CD8-positive, alpha-beta memory T cell (primary cell): ENCODE data around the gene TMOD3. TPM values are rescaled to one million over a fixed set of nuclear protein-coding genes. Genes with fewer than 3 reads are reported as not detected.
A peak's percentile ranks its signal among the peaks of the same experiment; 100 is the strongest.

Source experiments
- CTCF ChIA-PET: fragments of 350-600 bp; sonication (Branson Sonifier 250); formaldehyde crosslinking; loops from one replicate; lab custom pipeline; 2021; ENCODE audit warnings: antibody characterized with exemption; lab: Charles Lee
- POLR2A ChIA-PET: fragments of 350-600 bp; sonication (Branson Sonifier 250); formaldehyde crosslinking; loops from one replicate; lab custom pipeline; 2021; ENCODE audit warnings: antibody characterized with exemption; lab: Charles Lee
- DNase-seq, 5 donors: peaks; one replicate each; pipeline versions ENCODE4 v3.0.0 to v3.0.0-alpha.2; 2020 to 2022; ENCODE audit warnings: mixed read lengths in 1 of 5
- H3K27ac ChIP-seq: one replicate; pipeline ENCODE4 v1.7.0; 2013; ENCODE audit warnings: low read depth, mild to moderate bottlenecking, low read length, moderate library complexity
- H3K27me3 ChIP-seq: 2 replicates; pipeline ENCODE4 v1.7.0; 2013; ENCODE audit warnings: low read length, mild to moderate bottlenecking; ENCODE audit not compliant: insufficient read depth, poor library complexity, severe bottlenecking
- H3K36me3 ChIP-seq: 2 replicates; pipeline ENCODE4 v1.7.0; 2013; ENCODE audit warnings: mild to moderate bottlenecking, low read length, moderate library complexity; ENCODE audit not compliant: insufficient read depth
- H3K4me1 ChIP-seq: 2 replicates; pipeline ENCODE4 v1.7.0; 2013; ENCODE audit warnings: mild to moderate bottlenecking, low read length, moderate library complexity; ENCODE audit not compliant: insufficient read depth
- H3K4me3 ChIP-seq: 2 replicates; pipeline ENCODE4 v1.7.0; 2013; ENCODE audit warnings: mild to moderate bottlenecking, low read length
- H3K9me3 ChIP-seq: 2 replicates; pipeline ENCODE4 v1.7.0; 2013; ENCODE audit warnings: mild to moderate bottlenecking, low read length
- H3K27ac Mint-ChIP-seq, 8 donors: one replicate each; pipeline ENCODE4 v1.8.0; 2020 to 2021; ENCODE audit warnings: mixed read lengths in 8 of 8, mild to moderate bottlenecking in 6 of 8, inconsistent platforms in 3 of 8, moderate library complexity in 3 of 8
- H3K27me3 Mint-ChIP-seq, 2 donors: one replicate each; pipeline ENCODE4 v1.8.0; 2020 to 2021; ENCODE audit warnings: mixed read lengths in 2 of 2, mild to moderate bottlenecking in 1 of 2, moderate library complexity in 1 of 2
- H3K36me3 Mint-ChIP-seq, 3 donors: one replicate each; pipeline ENCODE4 v1.8.0; 2020 to 2021; ENCODE audit warnings: mixed read lengths in 3 of 3, inconsistent platforms in 1 of 3, mild to moderate bottlenecking in 1 of 3
- H3K4me1 Mint-ChIP-seq, 3 donors: one replicate each; pipeline ENCODE4 v1.8.0; 2020 to 2021; ENCODE audit warnings: mixed read lengths in 3 of 3, inconsistent platforms in 1 of 3, mild to moderate bottlenecking in 1 of 3
- H3K4me3 Mint-ChIP-seq, 7 donors: one replicate each; pipeline ENCODE4 v1.8.0; 2020 to 2021; ENCODE audit warnings: mixed read lengths in 7 of 7, mild to moderate bottlenecking in 6 of 7, moderate library complexity in 4 of 7, inconsistent platforms in 2 of 7
- H3K9me3 Mint-ChIP-seq, 5 donors: one replicate each; pipeline ENCODE4 v1.8.0; 2020 to 2022; ENCODE audit warnings: mixed read lengths in 5 of 5, mild to moderate bottlenecking in 3 of 5, moderate library complexity in 2 of 5, inconsistent platforms in 1 of 5
- polyA plus RNA-seq: library from polyadenylated mRNA; unstranded; fragments of 300-500 nt; fragmentation: Illumina TruSeq; gene quantifications from one replicate; pipeline ENCODE4 v1.2.3, GENCODE V29; 2021
- total RNA-seq, 2 experiments: library from RNA; stranded (reverse); gene quantifications; one replicate each; pipeline ENCODE4 v1.2.3, GENCODE V29; 2021

TMOD3 gene
- total and polyA plus RNA-seq, 3 experiments from 2014 or later = 34.0 to 54.0 (median 52.6) TPM

GRCh38 chr15:51830276-51830806 is 888 bp downstream of the TMOD3 start:
- peak overlapping the region; percentile 78 to 99 (median 96) for H3K27ac Mint-ChIP-seq
- no peaks in the 10 kb centered on the region for H3K27me3 Mint-ChIP-seq

DNA sequence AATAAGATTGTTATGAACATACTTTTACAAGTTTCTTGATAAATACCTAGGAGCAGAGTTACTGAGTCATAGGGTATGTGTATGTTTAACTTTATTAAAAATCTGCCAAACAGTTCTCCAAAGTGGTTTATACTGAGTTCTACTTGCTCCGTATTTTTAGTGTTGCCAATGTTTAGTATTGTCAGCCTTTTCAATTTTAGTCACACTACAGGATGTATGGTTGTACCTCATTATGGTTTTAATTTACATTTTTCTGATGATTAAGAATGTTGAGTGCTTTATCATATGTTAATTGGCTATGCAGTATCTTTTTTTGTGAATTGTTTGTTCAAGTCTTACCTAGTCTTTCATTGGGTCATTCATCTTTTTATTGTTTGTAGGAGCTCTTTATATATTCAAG is 4.3 kb downstream of the TMOD3 start:
- Mint-ChIP-seq H3K36me3 (peaks cover 0 to 12% (median 4%) of the 10 kb centered on the region in 3 donors), H3K27me3 (no peaks in the 10 kb centered on the region), H3K4me1 (peaks cover 81 to 94% (median 89%) of the 10 kb centered on the region in 3 donors), H3K27ac (peak overlapping the region in 2 of 8 donors; percentile 37 to 58), H3K9me3 (no peaks in the 10 kb centered on the region), H3K4me3 (peak overlapping the region in 3 of 7 donors; percentile 30 to 44 (median 39))
- Histone ChIP-seq H3K4me1 (peaks cover 54% of the 10 kb centered on the region), H3K9me3 (no peaks in the 10 kb centered on the region), H3K36me3 (no peaks in the 10 kb centered on the region), H3K4me3 (no peak overlapping the region), H3K27ac (no peak overlapping the region), H3K27me3 (no peaks in the 10 kb centered on the region)
- no peak for DNase-seq
- ChIA-PET POLR2A (no interaction called here), CTCF (no interaction called here)

More at GRCh38 chr15:51830276-51830806, 888 bp downstream of the TMOD3 start:
- H3K27ac ChIP-seq = peak overlapping the region; percentile 71
- no peaks in the 10 kb centered on the region for H3K36me3 ChIP-seq
- POLR2A ChIA-PET = interaction anchor here (0.6 kb wide), 1 partner anchor 414 kb away, joined by 4 read pairs; no protein-coding TSS in a partner anchor
- peak overlapping the region; percentile 60 for H3K4me3 ChIP-seq
- peak overlapping the region; percentile 93 to 99 (median 97) for H3K4me3 Mint-ChIP-seq
- H3K4me1 Mint-ChIP-seq = peaks cover 51 to 61% (median 56%) of the 10 kb centered on the region in 3 donors
- H3K9me3 Mint-ChIP-seq = no peaks in the 10 kb centered on the region
- DNase-seq = peak in 1 of 5 donors; percentile 7
- no peaks in the 10 kb centered on the region for H3K9me3 ChIP-seq
- CTCF ChIA-PET = interaction anchor here (1.1 to 1.6 kb wide), 3 partner anchors 31 to 180 kb away, joined by 4 to 6 read pairs (median 4); no protein-coding TSS in a partner anchor
- no peaks in the 10 kb centered on the region for H3K27me3 ChIP-seq
- H3K4me1 ChIP-seq = peaks cover 36% of the 10 kb centered on the region
- H3K36me3 Mint-ChIP-seq = peaks cover 0 to 5% (median 2%) of the 10 kb centered on the region in 3 donors

GRCh38 chr15:51837792-51838251 is 8.4 kb downstream of the TMOD3 start:
- no peak for DNase-seq
- Mint-ChIP-seq H3K27ac (peak overlapping the region in 6 of 8 donors; percentile 3 to 58 (median 26)), H3K27me3 (no peaks in the 10 kb centered on the region), H3K4me3 (peak overlapping the region in 5 of 7 donors; percentile 0 to 67 (median 48)), H3K4me1 (peaks cover 85 to 99% (median 96%) of the 10 kb centered on the region in 3 donors), H3K9me3 (no peaks in the 10 kb centered on the region), H3K36me3 (peaks cover 0 to 8% (median 2%) of the 10 kb centered on the region in 3 donors)
- H3K9me3 ChIP-seq = no peaks in the 10 kb centered on the region
- CTCF ChIA-PET = no interaction called here
- no peaks in the 10 kb centered on the region for H3K27me3 ChIP-seq
- H3K4me1 ChIP-seq = peaks cover 67% of the 10 kb centered on the region
- no peak overlapping the region for H3K27ac ChIP-seq
- no peaks in the 10 kb centered on the region for H3K36me3 ChIP-seq
- POLR2A ChIA-PET = no interaction called here
- H3K4me3 ChIP-seq = no peak overlapping the region

DNA sequence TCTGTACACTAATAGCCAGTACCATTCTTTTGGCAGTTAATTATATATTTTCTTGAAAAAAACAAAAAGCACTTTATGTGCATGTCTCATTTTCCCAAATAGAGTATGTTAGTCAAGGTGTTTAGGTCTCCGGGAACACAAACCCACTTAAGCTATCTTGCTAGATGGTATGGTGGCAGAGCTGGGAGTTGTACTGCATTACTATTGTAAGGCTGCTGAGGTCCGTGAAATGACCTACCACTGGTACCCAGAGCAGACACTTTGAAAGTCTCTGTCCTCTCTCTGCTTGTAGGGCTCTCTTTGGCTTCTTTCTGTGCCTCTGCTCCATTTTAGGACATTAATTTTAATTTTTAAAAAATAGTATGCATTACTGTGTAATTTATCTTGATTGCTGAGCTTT is 8.8 kb downstream of the TMOD3 start:
- no peak for DNase-seq
- Histone ChIP-seq H3K27ac (no peak overlapping the region), H3K27me3 (no peaks in the 10 kb centered on the region), H3K4me1 (peaks cover 68% of the 10 kb centered on the region), H3K36me3 (no peaks in the 10 kb centered on the region), H3K4me3 (no peak overlapping the region), H3K9me3 (no peaks in the 10 kb centered on the region)
- no peaks in the 10 kb centered on the region for H3K27me3 Mint-ChIP-seq
- POLR2A ChIA-PET = no interaction called here
- no peaks in the 10 kb centered on the region for H3K9me3 Mint-ChIP-seq
- H3K4me1 Mint-ChIP-seq = peaks cover 86 to 99% (median 96%) of the 10 kb centered on the region in 3 donors
- CTCF ChIA-PET = no interaction called here
- peak overlapping the region in 2 of 8 donors; percentile 25 to 31 for H3K27ac Mint-ChIP-seq
- peaks cover 0 to 8% (median 2%) of the 10 kb centered on the region in 3 donors for H3K36me3 Mint-ChIP-seq
- peak overlapping the region in 4 of 7 donors; percentile 10 to 67 (median 56) for H3K4me3 Mint-ChIP-seq

GRCh38 chr15:51840692-51841091 is 11.2 kb downstream of the TMOD3 start:
- no peak overlapping the region for H3K4me3 ChIP-seq
- no peaks in the 10 kb centered on the region for H3K27me3 ChIP-seq
- no peaks in the 10 kb centered on the region for H3K36me3 ChIP-seq
- H3K36me3 Mint-ChIP-seq = peaks cover 0 to 9% (median 5%) of the 10 kb centered on the region in 3 donors
- no peak for DNase-seq
- no peaks in the 10 kb centered on the region for H3K9me3 Mint-ChIP-seq
- H3K4me3 Mint-ChIP-seq = no peak overlapping the region
- H3K9me3 ChIP-seq = no peaks in the 10 kb centered on the region
- peaks cover 76% of the 10 kb centered on the region for H3K4me1 ChIP-seq
- H3K27ac ChIP-seq = no peak overlapping the region
- peaks cover 83 to 96% (median 95%) of the 10 kb centered on the region in 3 donors for H3K4me1 Mint-ChIP-seq
- POLR2A ChIA-PET = no interaction called here
- H3K27me3 Mint-ChIP-seq = no peaks in the 10 kb centered on the region
- peak overlapping the region in 1 of 8 donors; percentile 21 for H3K27ac Mint-ChIP-seq
- CTCF ChIA-PET = no interaction called here

GRCh38 chr15:51841406-51842040 is 12.1 kb downstream of the TMOD3 start:
- ChIA-PET POLR2A (no interaction called here), CTCF (no interaction called here)
- Mint-ChIP-seq H3K36me3 (peaks cover 0 to 6% (median 5%) of the 10 kb centered on the region in 3 donors), H3K27me3 (no peaks in the 10 kb centered on the region), H3K9me3 (no peaks in the 10 kb centered on the region), H3K4me1 (peaks cover 81 to 96% (median 95%) of the 10 kb centered on the region in 3 donors), H3K27ac (peak overlapping the region in 5 of 8 donors; percentile 5 to 69 (median 35)), H3K4me3 (peak overlapping the region in 3 of 7 donors; percentile 6 to 52 (median 21))
- peaks cover 82% of the 10 kb centered on the region for H3K4me1 ChIP-seq
- H3K9me3 ChIP-seq = no peaks in the 10 kb centered on the region
- H3K27me3 ChIP-seq = no peaks in the 10 kb centered on the region
- H3K36me3 ChIP-seq = no peaks in the 10 kb centered on the region
- H3K27ac ChIP-seq = no peak overlapping the region
- H3K4me3 ChIP-seq = no peak overlapping the region
- no peak for DNase-seq

GRCh38 chr15:51842265-51842664 is 12.8 kb downstream of the TMOD3 start:
- Histone ChIP-seq H3K27ac (peak overlapping the region; percentile 44), H3K36me3 (no peaks in the 10 kb centered on the region), H3K27me3 (no peaks in the 10 kb centered on the region), H3K4me1 (peaks cover 86% of the 10 kb centered on the region), H3K4me3 (no peak overlapping the region), H3K9me3 (no peaks in the 10 kb centered on the region)
- peak overlapping the region in 1 of 7 donors; percentile 32 for H3K4me3 Mint-ChIP-seq
- peak overlapping the region in 3 of 8 donors; percentile 12 to 73 (median 17) for H3K27ac Mint-ChIP-seq
- no peaks in the 10 kb centered on the region for H3K27me3 Mint-ChIP-seq
- no peak for DNase-seq
- ChIA-PET CTCF (no interaction called here), POLR2A (no interaction called here)
- no peaks in the 10 kb centered on the region for H3K9me3 Mint-ChIP-seq
- H3K4me1 Mint-ChIP-seq = peaks cover 82 to 96% (median 95%) of the 10 kb centered on the region in 3 donors
- H3K36me3 Mint-ChIP-seq = peaks cover 0 to 5% (median 5%) of the 10 kb centered on the region in 3 donors
